ENCODE data around the gene DENND2C. TPM values are rescaled to one million over a fixed set of nuclear protein-coding genes. Genes with fewer than 3 reads are reported as not detected.

DENND2C gene
- total RNA-seq, 1 donor from 2014 or later: 3.7 TPM

GRCh38 chr1:114690148-114690547, 20.3 kb upstream of the DENND2C start:
- no peak for DNase-seq (ENCODE audit: low spot score)

GRCh38 chr1:114688526-114688925, 18.7 kb upstream of the DENND2C start:
- intact Hi-C loops (cut with DNase I): no loop called here
- no peak for DNase-seq (ENCODE audit: low spot score)

More at GRCh38 chr1:114690148-114690547, 20.3 kb upstream of the DENND2C start:
- intact Hi-C loops (cut with DNase I): no loop called here

GRCh38 chr1:114685851-114686250, 16.0 kb upstream of the DENND2C start:
- intact Hi-C loops (cut with DNase I): no loop called here
- DNase-seq (ENCODE audit: low spot score): no peak

- no peak for DNase-seq (ENCODE audit: low spot score)
- intact Hi-C loops (cut with DNase I): loop anchor here (10.0 kb wide), 2 partner anchors 163 to 333 kb away; partner anchors contain the start of gene TRIM33
Observed at GRCh38 chr1:114677691-114678090, 7.8 kb upstream of the DENND2C start.

GRCh38 chr1:114676115-114676514, 6.3 kb upstream of the DENND2C start:
- intact Hi-C loops (cut with DNase I): loop anchor here (10.0 kb wide), 2 partner anchors 161 to 331 kb away; partner anchors contain the start of gene TRIM33

GRCh38 chr1:114671939-114672275, 2.1 kb upstream of the DENND2C start:
- intact Hi-C loops (cut with DNase I): loop anchor here (10.0 kb wide), 2 partner anchors 157 to 327 kb away; partner anchors contain the start of gene TRIM33
- no peak for DNase-seq (ENCODE audit: low spot score)

More at GRCh38 chr1:114676115-114676514, 6.3 kb upstream of the DENND2C start:
- no peak for DNase-seq (ENCODE audit: low spot score)

GRCh38 chr1:114671011-114671938, 1.4 kb upstream of the DENND2C start:
- intact Hi-C loops (cut with DNase I): loop anchor here (10.0 kb wide), 2 partner anchors 156 to 326 kb away; partner anchors contain the start of gene TRIM33
- DNase-seq (ENCODE audit: low spot score): no peak

- DNase-seq (ENCODE audit: low spot score): peak; percentile 97
- intact Hi-C loops (cut with DNase I): loop anchor here (10.0 kb wide), 2 partner anchors 156 to 326 kb away; partner anchors contain the start of gene TRIM33
Observed at GRCh38 chr1:114670083-114671010, 498 bp upstream of the DENND2C start.

GRCh38 chr1:114668784-114669561, 876 bp downstream of the DENND2C start:
- intact Hi-C loops (cut with DNase I): loop anchor here (2.0 kb wide), 1 partner anchor 48 kb away; the partner anchor contains the start of gene NRAS
- no peak for DNase-seq (ENCODE audit: low spot score)

- no peak for DNase-seq (ENCODE audit: low spot score)
- intact Hi-C loops (cut with DNase I): loop anchor here (2.0 kb wide), 1 partner anchor 48 kb away; the partner anchor contains the start of gene NRAS
Observed at GRCh38 chr1:114668373-114668772, 1.5 kb downstream of the DENND2C start.

GRCh38 chr1:114666954-114667353, 2.9 kb downstream of the DENND2C start:
- no peak for DNase-seq (ENCODE audit: low spot score)
- intact Hi-C loops (cut with DNase I): no loop called here

- no peak for DNase-seq (ENCODE audit: low spot score)
- intact Hi-C loops (cut with DNase I): no loop called here
Observed at GRCh38 chr1:114660238-114660637, 9.6 kb downstream of the DENND2C start.

GRCh38 chr1:114651893-114652292, 18.0 kb downstream of the DENND2C start:
- no peak for DNase-seq (ENCODE audit: low spot score)

GRCh38 chr1:114648503-114648902, 21.3 kb downstream of the DENND2C start:
- DNase-seq (ENCODE audit: low spot score): no peak
- intact Hi-C loops (cut with DNase I): no loop called here

More at GRCh38 chr1:114651893-114652292, 18.0 kb downstream of the DENND2C start:
- intact Hi-C loops (cut with DNase I): no loop called here

GRCh38 chr1:114641377-114641776, 28.5 kb downstream of the DENND2C start:
- intact Hi-C loops (cut with DNase I): no loop called here
- no peak for DNase-seq (ENCODE audit: low spot score)

GRCh38 chr1:114638910-114639309, 30.9 kb downstream of the DENND2C start:
- DNase-seq (ENCODE audit: low spot score): no peak
- intact Hi-C loops (cut with DNase I): no loop called here

- DNase-seq (ENCODE audit: low spot score): no peak
- intact Hi-C loops (cut with DNase I): no loop called here
Observed at GRCh38 chr1:114632427-114632826, 37.4 kb downstream of the DENND2C start.

- intact Hi-C loops (cut with DNase I): no loop called here
- DNase-seq (ENCODE audit: low spot score): no peak
Observed at GRCh38 chr1:114627107-114627506, 42.7 kb downstream of the DENND2C start.

GRCh38 chr1:114623364-114623763, 46.5 kb downstream of the DENND2C start:
- intact Hi-C loops (cut with DNase I): no loop called here

More at GRCh38 chr1:114623364-114623763, 46.5 kb downstream of the DENND2C start:
- DNase-seq (ENCODE audit: low spot score): no peak
